Measurements from ENCODE around the gene EDA.

DNA sequence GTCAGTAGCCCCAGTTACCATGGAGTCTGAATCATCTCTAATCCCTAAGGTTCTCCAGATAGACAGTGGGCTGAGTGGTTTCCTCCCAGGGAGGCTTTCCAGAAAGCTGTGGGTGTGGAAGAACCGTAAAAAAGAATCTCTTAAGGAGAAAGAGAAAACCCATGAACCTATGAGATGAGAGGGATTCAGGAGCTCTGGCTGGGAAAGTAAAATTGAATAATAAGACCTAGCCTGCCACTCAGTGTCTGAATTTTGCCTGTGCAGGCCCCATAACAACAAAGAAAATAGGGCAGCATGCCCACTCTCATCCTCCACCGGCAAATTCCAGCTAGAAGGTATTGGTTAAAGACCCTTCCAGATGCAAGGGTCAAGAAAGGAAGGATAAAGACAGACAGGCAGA is 416.9 kb downstream of the EDA start:
- TF ChIP-seq CTCF (IDR thresholded peaks at IDR 0.05) = no peak
- TF ChIP-seq TCF7L2 (IDR thresholded peaks at IDR 0.05; ENCODE audit: low read depth, low read length) = no peak
- no peak for TF ChIP-seq REST (IDR thresholded peaks at IDR 0.05; ENCODE audit: insufficient read depth in 1 of 2, low read depth in 2 of 2, low read length in 1 of 2)
- no peak for TF ChIP-seq POLR2AphosphoS5 (IDR thresholded peaks at IDR 0.05; ENCODE audit: low read depth, low read length)
- no peak for TF ChIP-seq SIN3A (IDR thresholded peaks at IDR 0.05; ENCODE audit: borderline replicate concordance, insufficient read depth, low read depth, low read length)

Data from Panc1 (cell line).